ENCODE results near the gene GDA.
"Not testable (repeated sequence)": the region's sequence is repeated elsewhere in the genome, so short reads cannot be mapped to it uniquely, and the experiment has no call there.

Gene GDA

DNA sequence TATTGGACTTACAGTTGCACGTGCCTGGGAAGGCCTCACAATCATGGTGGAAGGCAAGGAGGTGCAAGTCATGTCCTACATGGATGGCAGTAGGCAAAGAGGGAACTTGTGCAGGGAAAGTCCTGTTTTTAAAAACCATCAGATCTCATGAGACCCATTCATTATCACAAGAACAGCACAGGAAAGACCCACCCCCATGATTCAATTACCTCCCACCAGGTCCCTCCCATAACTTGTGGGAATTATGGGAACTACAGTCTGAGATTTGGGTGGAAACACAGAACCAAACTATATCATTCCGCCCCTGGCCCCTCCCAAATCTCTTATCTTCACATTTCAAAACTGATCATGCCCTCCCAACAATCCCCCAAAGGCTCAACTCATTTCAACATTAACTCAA lies 140.2 kb downstream of the GDA start:
- no peak for DNase-seq

DNA sequence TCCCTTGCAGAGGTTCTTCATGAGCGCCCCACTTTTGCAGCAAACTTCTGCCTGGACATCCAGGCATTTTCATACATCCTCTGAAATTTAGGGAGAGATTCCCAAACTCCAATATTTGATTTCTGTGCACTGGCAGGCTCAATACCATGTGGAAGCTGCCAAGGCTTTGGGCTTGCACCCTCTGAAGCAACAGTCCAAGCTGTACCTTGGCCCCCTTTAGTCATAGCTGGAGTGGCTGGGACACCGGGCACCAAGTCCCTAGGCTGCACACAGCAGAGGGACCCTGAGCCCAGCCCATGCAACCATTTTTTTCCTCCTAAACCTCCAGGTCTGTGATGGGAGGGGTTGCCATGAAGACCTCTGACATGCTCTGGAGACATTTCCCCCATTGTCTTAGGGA lies 141.1 kb downstream of the GDA start:
- no peak for DNase-seq

DNA sequence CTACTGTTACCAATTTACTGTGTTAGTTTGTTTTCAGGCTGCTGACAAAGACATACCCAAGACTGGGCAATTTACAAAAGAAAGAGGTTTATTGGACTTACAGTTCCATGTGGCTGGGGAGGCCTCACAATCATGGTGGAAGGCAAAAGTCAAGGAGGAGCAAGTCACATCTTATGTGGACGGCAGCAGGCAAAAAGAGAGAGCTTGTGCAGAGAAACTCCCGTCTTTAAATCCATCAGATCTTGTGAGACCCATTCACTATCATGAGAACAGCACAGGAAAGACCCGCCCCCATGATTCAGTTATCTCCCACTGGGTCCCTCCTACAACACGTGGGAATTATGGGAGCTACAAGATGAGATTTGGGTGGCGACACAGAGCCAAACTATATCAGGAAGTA lies 142.3 kb downstream of the GDA start:
- not testable (repeated sequence) for DNase-seq

DNA sequence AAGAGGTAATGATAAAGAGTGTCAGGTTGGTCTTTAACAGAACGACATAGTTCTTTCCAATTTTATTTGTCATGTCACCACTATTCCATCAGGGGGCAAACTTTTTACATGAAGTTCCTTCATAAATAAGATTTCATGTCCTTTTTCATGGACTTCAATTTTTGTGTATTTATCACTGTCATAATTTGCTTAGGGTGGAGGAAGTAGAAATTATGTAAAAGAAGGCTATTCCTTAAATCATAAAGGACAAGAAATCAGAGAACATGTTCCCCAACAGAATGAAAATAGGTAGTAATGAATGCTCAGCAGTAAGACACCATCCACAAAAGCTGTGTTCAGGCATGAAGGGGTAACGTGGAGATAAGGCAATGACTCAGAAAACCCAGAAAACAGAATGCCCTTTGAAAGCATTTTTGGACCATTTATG lies 143.0 kb downstream of the GDA start:
- DNase-seq, result no peak

DNA sequence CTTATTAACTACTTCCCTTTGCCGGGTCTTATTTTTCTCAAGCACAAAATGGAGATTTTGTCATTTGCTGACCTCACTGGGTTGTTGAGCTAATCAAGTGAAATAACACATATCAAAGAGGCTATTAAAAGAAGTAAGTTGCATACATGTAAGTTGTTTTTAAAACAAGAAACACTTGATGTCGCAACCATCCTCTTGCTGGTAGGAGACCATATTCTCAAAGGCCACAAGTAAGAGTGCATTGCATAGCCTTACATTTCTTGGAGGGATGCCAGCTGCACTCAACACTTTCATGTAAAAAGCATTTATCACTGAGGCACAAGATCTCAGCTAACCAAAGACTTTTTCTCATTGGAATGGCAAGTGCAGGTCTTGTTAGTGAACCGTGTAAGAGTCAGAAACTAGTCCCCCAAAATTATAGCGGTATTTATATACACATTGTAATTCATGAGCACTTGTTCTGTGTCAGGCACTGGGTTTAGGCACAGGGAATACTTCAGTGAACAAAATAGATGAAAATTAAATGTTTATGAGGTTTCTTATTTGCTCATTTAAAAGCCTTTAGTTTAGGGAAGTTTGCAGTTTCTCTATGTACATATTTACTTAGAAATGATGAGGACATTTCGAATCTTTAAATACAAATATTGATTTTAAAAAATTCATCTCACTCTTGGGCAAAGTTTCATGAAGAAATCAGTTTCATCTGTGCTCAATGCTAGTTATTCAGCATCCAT lies 143.8 kb downstream of the GDA start:
- no peak for DNase-seq

DNA sequence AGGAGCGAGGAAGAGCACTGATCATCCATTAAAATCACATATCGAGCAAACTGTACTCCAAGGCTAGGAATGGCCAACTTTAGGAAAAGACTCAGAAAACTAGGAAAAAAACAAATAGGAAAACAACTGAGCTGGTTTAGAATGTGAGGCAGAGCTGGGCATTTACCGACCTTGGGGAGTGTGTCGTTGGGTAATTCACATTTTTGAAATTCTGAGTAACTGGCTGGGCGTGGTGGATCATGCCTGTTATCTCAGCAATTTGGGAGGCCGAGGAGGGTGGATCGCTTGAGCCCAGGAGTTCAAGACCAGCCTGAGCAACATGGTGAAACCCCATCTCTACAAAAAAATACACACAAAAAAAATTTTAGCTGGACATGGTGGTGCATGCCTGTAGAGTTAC lies 145.7 kb downstream of the GDA start:
- DNase-seq, result no peak

DNA sequence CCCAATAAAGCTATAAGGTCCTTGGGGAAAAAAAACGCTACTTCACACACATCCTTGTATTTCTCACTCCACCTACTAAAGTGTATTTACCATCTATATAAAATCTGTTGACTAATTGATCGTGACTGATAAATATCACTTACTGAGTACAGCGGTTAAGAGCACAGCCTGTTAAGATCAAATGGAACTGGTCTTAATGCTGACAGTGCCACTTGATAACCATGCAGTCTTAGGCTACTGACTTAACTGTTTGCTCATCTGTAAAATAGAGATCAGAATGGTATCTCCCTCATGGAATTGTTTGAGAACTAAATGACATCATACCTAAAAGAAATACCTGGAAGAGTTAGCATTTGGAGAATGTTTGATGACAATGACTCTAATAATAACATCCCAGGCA lies 148.3 kb downstream of the GDA start:
- DNase-seq, result no peak

DNA sequence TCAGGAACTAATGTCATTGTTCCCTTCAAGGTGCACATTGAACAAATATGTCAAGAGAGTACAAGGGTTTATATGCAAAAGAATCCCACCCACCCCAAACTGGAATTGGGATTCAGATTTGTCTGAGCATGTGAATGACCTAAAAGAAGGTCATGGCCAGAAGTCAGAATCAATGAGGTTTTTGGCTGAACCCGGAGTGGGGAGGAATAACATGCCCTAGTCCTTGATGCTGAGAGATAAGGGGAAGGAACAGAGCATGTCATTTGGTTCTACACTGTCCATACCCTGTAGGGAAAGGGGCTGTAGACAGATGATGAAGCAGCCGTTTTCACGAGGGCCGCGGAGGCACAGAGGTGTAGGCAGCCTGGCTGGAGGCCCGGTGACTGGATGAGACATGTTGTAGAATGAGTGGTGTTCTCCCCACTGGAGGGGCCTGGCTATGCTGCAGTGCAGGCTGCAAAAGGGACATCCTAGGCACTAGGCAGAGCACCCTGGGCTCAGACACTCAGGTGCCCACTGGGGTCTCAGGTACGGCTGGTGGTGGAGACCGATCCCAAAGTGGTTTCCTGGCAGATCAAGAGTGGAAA lies 149.9 kb downstream of the GDA start:
- DNase-seq, result no peak

DNA sequence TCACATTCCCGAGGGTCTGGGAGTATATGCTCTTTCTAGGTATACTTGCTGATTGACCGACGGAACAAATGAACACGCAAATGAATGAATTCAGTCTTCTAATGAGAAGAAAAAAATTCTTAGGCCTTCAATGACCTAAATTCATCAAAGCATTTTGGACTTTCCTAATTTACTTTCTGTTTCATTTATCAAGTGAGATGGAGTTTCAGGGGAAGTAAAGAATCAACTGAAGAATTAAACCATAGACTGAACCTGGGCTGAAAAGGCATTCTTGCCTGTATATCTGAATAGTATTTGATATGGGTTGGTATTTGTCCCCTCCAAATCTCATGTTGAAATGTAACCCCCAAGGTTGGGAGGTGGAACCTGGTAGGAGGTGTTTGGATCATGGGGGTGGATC lies 151.6 kb downstream of the GDA start:
- no peak for DNase-seq
